Urinary bladder (tissue), 4 donors: ENCODE results near the gene SLC2A9. TPM values are rescaled to one million over a fixed set of nuclear protein-coding genes. Genes with fewer than 3 reads are reported as not detected.
A peak's percentile ranks its signal among the peaks of the same experiment; 100 is the strongest.

Experiments
- DNase-seq: peaks from one replicate; pipeline ENCODE4 v3.0.0-alpha.2; 2015; ENCODE audit errors: extremely low spot score
- H3K27ac ChIP-seq: one replicate; pipeline ENCODE4 v1.5.1; 2013; ENCODE audit warnings: low read depth, mild to moderate bottlenecking, moderate library complexity
- H3K36me3 ChIP-seq: one replicate; pipeline ENCODE4 v1.6.1; 2013; ENCODE audit warnings: mild to moderate bottlenecking, moderate library complexity; ENCODE audit not compliant: insufficient read depth
- H3K4me1 ChIP-seq: one replicate; pipeline ENCODE4 v1.6.1; 2013; ENCODE audit warnings: mild to moderate bottlenecking, moderate library complexity; ENCODE audit not compliant: insufficient read depth
- H3K4me3 ChIP-seq: one replicate; pipeline ENCODE4 v1.5.1; 2013; ENCODE audit warnings: low read depth, low read length
- WGBS: extraction: QIAGEN DNeasy Blood & Tissue Kit; methylation state at CpG from one replicate; pipeline ENCODE4 v1.1.7; 2013; 5-methylcytosine and 5-hydroxymethylcytosine counted together
- polyA plus RNA-seq: library from polyadenylated mRNA; stranded (reverse); fragments of 200-250 nt; gene quantifications from one replicate; pipeline ENCODE4 v1.2.3, GENCODE V29; 2013
- total RNA-seq: library from RNA; depleted of rRNA; stranded (reverse); fragments of >200 nt; gene quantifications from one replicate; pipeline ENCODE4 v1.2.3, GENCODE V29; 2014
- donor health status: healthy with polysubstance abuse.
- donor health status: healthy.

The SLC2A9 gene
- total and polyA plus RNA-seq, 2 donors = 7.6 to 10.4 TPM

DNA sequence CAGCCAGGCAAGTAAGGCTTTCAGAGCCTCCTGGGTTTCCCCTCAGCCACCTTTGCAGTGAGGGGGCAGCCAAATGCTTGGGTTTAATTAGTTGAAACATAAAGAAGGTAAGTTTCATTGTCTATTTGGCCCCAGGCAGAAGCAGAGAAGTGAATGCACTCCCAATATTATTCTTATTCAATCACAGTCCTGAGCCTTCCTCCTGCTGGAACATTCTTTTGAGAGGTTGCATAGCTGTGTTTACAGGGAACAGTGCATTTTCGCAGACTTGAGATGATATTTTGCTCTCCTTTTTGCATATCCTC is 13.9 kb downstream of the SLC2A9 start:
- Histone ChIP-seq H3K36me3 (no peaks in the 10 kb centered on the region), H3K27ac (no peak overlapping the region)
- 73% methylated on average over 1 of the region's 1 CpG for WGBS

DNA sequence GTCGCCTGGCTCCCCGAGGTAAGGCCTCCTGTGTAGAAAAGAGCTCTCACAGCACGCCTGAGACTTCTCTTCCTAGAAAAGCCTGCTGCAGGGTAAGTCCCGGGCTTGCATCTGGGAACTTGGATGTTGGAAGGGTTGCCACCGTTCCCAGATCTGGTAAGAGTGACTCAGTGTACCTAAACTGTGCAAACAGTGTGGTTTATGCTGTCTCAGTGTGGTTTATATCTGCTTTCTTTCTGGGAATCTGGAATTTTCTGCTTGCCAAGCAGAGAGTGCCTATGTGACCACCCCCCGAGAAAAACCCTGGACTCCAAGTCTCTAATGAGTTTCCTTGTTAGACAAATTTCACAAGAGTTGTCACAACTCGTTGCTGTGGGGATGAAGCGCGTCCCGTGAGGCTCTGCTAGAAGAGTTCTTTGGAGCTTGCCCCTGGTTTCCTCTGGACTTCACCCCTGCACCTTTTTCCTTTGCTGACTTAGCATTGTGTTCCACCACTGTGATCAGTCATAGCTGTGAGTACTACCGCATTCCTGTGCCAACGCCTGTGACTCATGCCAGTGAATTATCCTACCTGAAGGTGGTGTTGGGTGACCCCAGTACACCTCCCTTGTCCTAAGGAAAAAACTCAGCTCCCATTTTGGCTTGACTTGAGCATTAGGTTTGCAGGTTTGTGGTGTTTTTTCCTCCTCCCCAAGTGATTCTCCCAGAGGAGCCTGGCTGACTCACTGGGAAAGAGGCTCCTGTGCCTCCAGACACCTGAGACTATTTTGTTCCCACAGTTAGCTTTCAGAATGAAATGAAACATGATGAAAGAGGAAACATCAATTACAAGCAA is 14.5 kb downstream of the SLC2A9 start:
- Histone ChIP-seq H3K4me1 (no peaks in the 10 kb centered on the region), H3K36me3 (no peaks in the 10 kb centered on the region), H3K27ac (no peak overlapping the region), H3K4me3 (no peak overlapping the region)
- 68% methylated on average over 12 of the region's 12 CpGs for WGBS
- DNase-seq = no peak

More for the DNA sequence above, 13.9 kb downstream of the SLC2A9 start:
- H3K4me3 ChIP-seq = no peak overlapping the region
- H3K4me1 ChIP-seq = no peaks in the 10 kb centered on the region
- DNase-seq = no peak

DNA sequence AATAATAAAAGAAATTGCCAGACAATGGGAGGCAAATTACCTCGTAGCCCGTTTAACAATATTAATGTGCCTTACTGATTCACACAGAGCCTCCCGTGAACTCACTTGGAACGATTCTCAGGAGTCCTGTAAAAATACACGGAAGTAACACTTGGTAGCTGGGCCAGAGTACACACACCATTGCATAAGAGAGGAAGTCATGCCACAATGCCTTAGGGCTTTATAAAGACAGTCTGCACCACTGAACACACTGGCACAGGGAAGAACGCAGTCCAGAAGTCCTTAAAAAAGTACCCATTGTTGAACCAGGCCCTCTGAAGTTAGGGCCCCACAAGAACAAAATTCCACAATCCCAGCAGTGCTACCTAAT is 15.1 kb downstream of the SLC2A9 start:
- WGBS = 26% methylated on average over 6 of the region's 6 CpGs
- DNase-seq = peak; percentile 58
- Histone ChIP-seq H3K36me3 (no peaks in the 10 kb centered on the region), H3K27ac (no peak overlapping the region), H3K4me1 (no peaks in the 10 kb centered on the region), H3K4me3 (no peak overlapping the region)

- Histone ChIP-seq H3K4me1 (no peaks in the 10 kb centered on the region), H3K4me3 (no peak overlapping the region), H3K36me3 (no peaks in the 10 kb centered on the region), H3K27ac (no peak overlapping the region)
- no peak for DNase-seq
- WGBS = 62% methylated on average over 4 of the region's 4 CpGs
These were observed 15.7 kb downstream of the SLC2A9 start for GRCh38 chr4:10005632-10006031.

DNA sequence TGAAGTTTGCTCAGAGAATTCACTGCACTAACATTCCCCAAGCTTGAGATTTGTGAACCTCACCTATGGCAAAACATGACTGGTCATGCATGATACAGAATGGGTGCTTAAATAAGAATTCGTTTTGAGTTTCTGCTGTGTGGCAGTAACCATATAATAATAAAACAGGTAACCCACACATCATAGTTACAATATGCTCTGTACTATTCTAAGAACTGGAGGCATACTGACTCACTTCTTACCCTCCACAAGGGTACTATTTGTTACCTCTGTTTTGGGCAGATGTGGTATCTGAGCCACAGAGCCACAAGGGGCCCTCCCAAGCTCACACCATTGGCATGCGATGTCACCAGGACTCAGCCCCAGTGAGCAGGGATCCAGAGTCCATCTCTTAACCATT is 17.6 kb downstream of the SLC2A9 start:
- Histone ChIP-seq H3K36me3 (no peaks in the 10 kb centered on the region), H3K4me3 (no peak overlapping the region), H3K27ac (no peak overlapping the region), H3K4me1 (no peaks in the 10 kb centered on the region)
- DNase-seq = no peak
- WGBS = 93% methylated on average over 2 of the region's 2 CpGs

- Histone ChIP-seq H3K27ac (no peak overlapping the region), H3K4me3 (no peak overlapping the region), H3K4me1 (no peaks in the 10 kb centered on the region), H3K36me3 (no peaks in the 10 kb centered on the region)
- 50% methylated on average over 2 of the region's 2 CpGs for WGBS
- no peak for DNase-seq
These were observed 19.0 kb downstream of the SLC2A9 start for GRCh38 chr4:10002278-10002677.

- Histone ChIP-seq H3K36me3 (no peaks in the 10 kb centered on the region), H3K27ac (no peak overlapping the region), H3K4me1 (no peaks in the 10 kb centered on the region), H3K4me3 (no peak overlapping the region)
- WGBS = 97% methylated on average over 4 of the region's 4 CpGs
- DNase-seq = no peak
These were observed 19.5 kb downstream of the SLC2A9 start for GRCh38 chr4:10001757-10002156.

- 84% methylated on average over 4 of the region's 4 CpGs for WGBS
- Histone ChIP-seq H3K4me3 (no peak overlapping the region), H3K27ac (no peak overlapping the region), H3K36me3 (no peaks in the 10 kb centered on the region), H3K4me1 (no peaks in the 10 kb centered on the region)
- DNase-seq = no peak
These were observed 21.2 kb downstream of the SLC2A9 start for GRCh38 chr4:9999956-10000561.

GRCh38 chr4:9997886-9998285 is 23.4 kb downstream of the SLC2A9 start:
- Histone ChIP-seq H3K4me1 (no peaks in the 10 kb centered on the region), H3K4me3 (no peak overlapping the region), H3K27ac (no peak overlapping the region), H3K36me3 (no peaks in the 10 kb centered on the region)
- WGBS = 79% methylated on average over 4 of the region's 4 CpGs
- DNase-seq = no peak

DNA sequence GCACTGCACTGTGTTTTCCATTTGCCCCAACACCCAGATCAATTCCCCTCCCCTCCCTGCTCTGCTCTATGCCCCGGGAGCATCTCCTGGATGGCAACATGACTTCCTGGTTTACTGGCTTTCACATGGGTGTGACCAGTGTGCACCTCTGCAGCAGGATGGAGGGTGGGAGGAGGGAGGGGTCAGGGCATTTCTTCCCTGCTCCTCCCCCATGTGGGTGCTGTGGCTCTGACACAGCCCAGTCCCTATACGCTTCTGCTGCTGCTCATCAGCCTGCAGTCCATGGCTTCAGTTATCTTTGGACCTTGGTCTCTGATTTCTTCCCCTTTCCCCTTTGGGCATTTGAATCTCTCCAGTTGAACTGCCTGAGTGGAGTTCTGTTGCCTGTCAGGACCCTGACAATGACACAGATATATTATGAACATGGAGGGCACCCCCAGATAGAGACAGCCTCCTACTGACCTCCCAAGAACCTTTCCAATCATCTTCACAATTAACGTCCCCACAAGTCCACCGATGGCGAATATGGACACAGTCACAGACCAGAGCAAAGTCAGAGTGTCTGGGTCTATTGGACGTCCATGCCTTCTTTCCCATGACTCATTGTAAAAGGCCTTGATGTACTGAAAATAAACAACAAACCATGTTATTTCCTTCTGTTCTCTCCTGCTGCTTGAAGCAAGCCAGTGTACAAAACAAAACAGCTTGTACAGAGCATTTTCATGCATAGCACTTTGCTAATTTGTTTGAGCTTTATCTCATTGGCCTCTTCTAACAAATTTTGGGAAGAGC is 24.8 kb downstream of the SLC2A9 start:
- DNase-seq = no peak
- no peak overlapping the region for H3K4me3 ChIP-seq
- no peaks in the 10 kb centered on the region for H3K4me1 ChIP-seq
- H3K36me3 ChIP-seq = no peaks in the 10 kb centered on the region
- WGBS = 63% methylated on average over 6 of the region's 6 CpGs
- H3K27ac ChIP-seq = no peak overlapping the region

DNA sequence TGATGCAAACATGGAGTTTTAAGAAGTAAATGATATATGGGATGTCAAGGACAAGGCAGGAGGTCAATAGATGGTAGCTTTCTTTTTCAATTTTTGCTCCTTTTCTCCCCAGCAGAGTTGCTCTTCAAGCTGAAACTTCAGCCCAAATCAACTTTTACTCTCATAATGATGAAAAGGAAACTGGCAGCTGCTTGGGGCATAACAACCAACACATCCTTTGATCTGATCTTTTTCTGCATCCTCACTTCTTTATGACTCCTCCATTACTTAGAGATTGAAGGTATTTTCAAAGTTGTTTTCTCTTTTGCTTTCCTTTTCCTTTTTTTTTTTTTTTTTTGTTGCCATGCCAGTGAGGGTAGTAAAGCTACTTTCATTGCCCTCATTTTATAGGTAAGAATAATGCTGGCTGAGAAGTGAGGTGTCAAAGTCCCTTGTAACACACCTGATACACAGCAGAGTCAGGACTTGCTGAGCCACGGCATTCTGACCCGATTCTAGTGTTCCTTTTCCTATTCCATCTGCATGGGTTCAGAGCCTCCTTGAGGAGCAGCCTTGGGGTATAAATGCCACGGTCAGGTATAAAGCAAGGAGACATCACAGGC is 26.9 kb downstream of the SLC2A9 start:
- 89% methylated on average over 3 of the region's 3 CpGs for WGBS
- H3K36me3 ChIP-seq = no peaks in the 10 kb centered on the region
- H3K4me1 ChIP-seq = no peaks in the 10 kb centered on the region
- no peak overlapping the region for H3K27ac ChIP-seq
- H3K4me3 ChIP-seq = no peak overlapping the region
- no peak for DNase-seq

DNA sequence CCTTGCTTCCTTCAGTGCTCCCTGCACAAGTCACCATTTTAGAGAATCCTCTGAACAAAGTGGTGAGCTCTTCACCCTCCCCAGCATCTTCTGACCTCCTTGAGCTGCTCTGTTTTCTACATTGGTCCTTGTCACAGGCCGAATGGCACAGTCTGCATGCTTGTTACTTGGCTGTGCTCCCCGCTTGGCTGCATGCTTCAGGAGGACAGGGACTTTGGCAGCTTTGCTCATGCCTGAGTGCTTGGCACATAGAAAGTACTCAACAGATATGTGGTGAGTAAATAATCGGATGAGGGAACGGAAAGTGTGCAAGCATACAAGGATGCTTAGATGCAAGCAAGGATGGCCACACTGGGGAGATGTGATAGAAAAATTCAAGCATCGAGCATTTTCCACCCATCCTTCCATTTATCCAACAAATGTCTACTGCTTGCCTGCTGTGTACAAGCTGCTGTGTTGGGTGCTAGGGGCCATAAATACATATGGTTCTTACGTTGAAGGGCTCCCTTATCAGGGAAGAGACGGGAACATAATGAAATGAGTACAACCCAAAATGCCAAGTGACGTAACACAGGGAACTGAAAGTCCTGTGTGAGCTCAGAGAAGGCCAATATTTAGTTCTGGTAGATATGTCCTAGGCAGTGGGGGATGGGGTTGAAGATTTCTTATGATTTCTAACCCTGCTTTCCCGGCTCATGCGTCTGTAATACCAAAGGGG is 31.2 kb downstream of the SLC2A9 start:
- H3K27ac ChIP-seq = no peak overlapping the region
- no peak overlapping the region for H3K4me3 ChIP-seq
- no peak for DNase-seq
- H3K36me3 ChIP-seq = no peaks in the 10 kb centered on the region
- no peaks in the 10 kb centered on the region for H3K4me1 ChIP-seq
- 88% methylated on average over 10 of the region's 10 CpGs for WGBS

DNA sequence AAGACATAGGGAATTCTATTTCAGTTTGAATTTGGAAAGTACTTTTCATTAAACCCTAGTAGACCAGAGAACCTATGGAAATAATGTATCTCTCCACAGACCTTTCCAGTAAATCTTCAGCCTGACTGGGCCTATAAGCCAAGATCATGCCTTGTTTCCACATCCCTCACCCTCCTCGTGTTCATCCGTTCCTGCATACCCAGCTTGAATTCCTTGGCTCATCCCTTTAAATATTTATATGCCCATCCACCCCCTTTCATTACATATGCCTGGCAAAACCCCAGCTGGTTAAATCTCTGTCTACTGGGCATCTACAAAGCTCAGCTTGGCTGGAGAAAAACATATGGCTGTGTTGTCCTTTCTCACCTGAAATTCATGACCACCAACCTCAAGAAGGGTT is 32.4 kb downstream of the SLC2A9 start:
- 65% methylated on average over 2 of the region's 2 CpGs for WGBS
- Histone ChIP-seq H3K36me3 (no peaks in the 10 kb centered on the region), H3K4me1 (no peaks in the 10 kb centered on the region), H3K27ac (no peak overlapping the region), H3K4me3 (no peak overlapping the region)
- DNase-seq = no peak
